HCT116 (cell line): ENCODE data around the gene DOK6. TPM values are rescaled to one million over a fixed set of nuclear protein-coding genes. Genes with fewer than 3 reads are reported as not detected.

Experiments
- ATAC-seq: fragments of 200-7000 bp; cut with Tn5 transposase; 2 replicates; pipeline ENCODE4 v1.9.1; 2020; ENCODE audit warnings: mild to moderate bottlenecking, moderate library complexity
- BruUV-seq: library from RNA; stranded (reverse); fragments of 400-500 nt; replicated peaks from 2 replicates; lab custom pipeline; 2021; lab: Mats Ljungman, UMichigan
- CTCF ChIA-PET: fragments of 300-600 bp; sonication (Branson Sonifier 250); formaldehyde crosslinking; loops from one replicate; lab custom pipeline; 2021; ENCODE audit warnings: antibody characterized with exemption; lab: Charles Lee
- POLR2A ChIA-PET: fragments of 300-600, 350-600 bp; sonication (Branson Sonifier 250); formaldehyde crosslinking; loops from one replicate; lab custom pipeline; 2021; ENCODE audit warnings: antibody characterized with exemption; lab: Charles Lee
- RAD21 ChIA-PET, 2 experiments: fragments of 300-600 bp; sonication (Branson Sonifier 250); formaldehyde crosslinking; loops; one replicate each; lab custom pipeline; 2023; ENCODE audit warnings: low total read pairs in 2 of 2; ENCODE audit not compliant: uncharacterized antibody in 2 of 2, unreplicated experiment in 2 of 2, low non-redundant PET in 1 of 2; lab: Charles Lee
- DNase-seq: peaks from one replicate; pipeline ENCODE4 v3.0.0-alpha.2; 2010; ENCODE audit warnings: low read depth, low spot score
- H2AFZ ChIP-seq: fragments of 200-600 bp; shearing (Covaris generic), sonication (generic); 2 replicates; pipeline ENCODE4 v1.6.1; 2017; ENCODE audit warnings: low read depth, mixed run types, mixed read lengths, antibody characterized with exemption, low read length; ENCODE audit not compliant: poor library complexity, severe bottlenecking
- H3K27ac ChIP-seq: 2 replicates; pipeline ENCODE4 v1.5.1; 2012; ENCODE audit warnings: low read depth, low read length
- H3K27me3 ChIP-seq: fragments of 200-600 bp; sonication (generic); 2 replicates; pipeline ENCODE4 v1.6.1; 2016; ENCODE audit warnings: mixed run types, low read length, mixed read lengths; ENCODE audit not compliant: insufficient read depth
- H3K36me3 ChIP-seq, 2 experiments: fragments of 200-500 bp in 1 of 2; fragments of 200-600 bp in 1 of 2; sonication (Bioruptor generic) in 1 of 2; sonication (generic) in 1 of 2; 2 replicates each; pipeline versions ENCODE4 v1.5.1 to v1.6.1; 2014 to 2016; ENCODE audit warnings: low read length in 2 of 2, inconsistent platforms in 1 of 2, mixed read lengths in 1 of 2, mixed run types in 1 of 2; ENCODE audit not compliant: insufficient read depth in 2 of 2, control insufficient read depth in 1 of 2
- H3K4me1 ChIP-seq, 2 experiments: fragments of 200-600 bp in 1 of 2; sonication (generic) in 1 of 2; 2 replicates each; pipeline versions ENCODE4 v1.5.1 to v1.6.1; 2012 to 2017; ENCODE audit warnings: low read length in 2 of 2, inconsistent platforms in 1 of 2, mild to moderate bottlenecking in 1 of 2, mixed read lengths in 1 of 2, mixed run types in 1 of 2, moderate library complexity in 1 of 2; ENCODE audit not compliant: insufficient read depth in 2 of 2, control insufficient read depth in 1 of 2
- H3K4me2 ChIP-seq: fragments of 200-600 bp; sonication (generic); 2 replicates; pipeline ENCODE4 v1.6.1; 2017; ENCODE audit warnings: mixed run types, low read length, mixed read lengths
- H3K4me3 ChIP-seq, 2 experiments: fragments of 200-600 bp in 1 of 2; sonication (generic) in 1 of 2; replicated peaks in 1 of 2; 2 replicates each; pipeline ENCODE4 v1.5.1; 2011 to 2016; ENCODE audit warnings: low read length in 2 of 2, control low read depth in 1 of 2, low read depth in 1 of 2, mild to moderate bottlenecking in 1 of 2, mixed read lengths in 1 of 2, mixed run types in 1 of 2
- H3K79me2 ChIP-seq: fragments of 200-600 bp; sonication (generic); 2 replicates; pipeline ENCODE4 v1.6.1; 2017; ENCODE audit warnings: mild to moderate bottlenecking, mixed run types, low read length, moderate library complexity, mixed read lengths; ENCODE audit not compliant: insufficient read depth
- H3K9ac ChIP-seq: fragments of 200-600 bp; sonication (generic); 2 replicates; pipeline ENCODE4 v1.6.1; 2016; ENCODE audit warnings: low read length, mixed read lengths
- H3K9me2 ChIP-seq: fragments of 200-600 bp; sonication (generic), shearing (Covaris generic); 2 replicates; pipeline ENCODE4 v1.6.1; 2017; ENCODE audit warnings: mixed run types, mild to moderate bottlenecking, moderate library complexity; ENCODE audit not compliant: insufficient read depth
- H3K9me3 ChIP-seq, 2 experiments: fragments of 200-500 bp in 1 of 2; fragments of 200-600 bp in 1 of 2; sonication (Bioruptor generic) in 1 of 2; sonication (generic) in 1 of 2; 2 replicates each; pipeline ENCODE4 v1.6.1; 2014 to 2017; ENCODE audit warnings: low read length in 2 of 2, mixed read lengths in 2 of 2, inconsistent platforms in 1 of 2, low read depth in 1 of 2, mild to moderate bottlenecking in 1 of 2, mixed run types in 1 of 2, moderate library complexity in 1 of 2; ENCODE audit not compliant: control insufficient read depth in 1 of 2, insufficient read depth in 1 of 2
- H4K20me1 ChIP-seq: fragments of 200-600 bp; sonication (generic), shearing (Covaris generic); 2 replicates; pipeline ENCODE4 v1.6.1; 2017; ENCODE audit warnings: mixed run types, mild to moderate bottlenecking, moderate library complexity; ENCODE audit not compliant: insufficient read depth
- CBX3 ChIP-seq: IDR thresholded peaks from 2 replicates; pipeline ENCODE4 v1.6.1; 2012; ENCODE audit warnings: low read depth
- CEBPB ChIP-seq: IDR thresholded peaks from 2 replicates; pipeline ENCODE4 v1.6.1; 2012; ENCODE audit warnings: low read depth
- EGR1 ChIP-seq: IDR thresholded peaks from 2 replicates; pipeline ENCODE4 v1.6.1; 2012; ENCODE audit warnings: low read depth
- JUND ChIP-seq: IDR thresholded peaks from 2 replicates; pipeline ENCODE4 v1.6.1; 2012
- POLR2A ChIP-seq: IDR thresholded peaks from 2 replicates; pipeline ENCODE4 v1.7.0; 2011; ENCODE audit warnings: borderline replicate concordance; ENCODE audit not compliant: insufficient read depth, insufficient read length; ENCODE audit errors: extremely low read depth
- POLR2AphosphoS5 ChIP-seq: IDR thresholded peaks from 2 replicates; pipeline ENCODE4 v1.6.1; 2011; ENCODE audit warnings: mild to moderate bottlenecking, low read depth, low read length, moderate library complexity
- SIN3A ChIP-seq: IDR thresholded peaks from 2 replicates; pipeline ENCODE4 v1.6.1; 2012; ENCODE audit warnings: low read depth
- SP1 ChIP-seq: IDR thresholded peaks from 2 replicates; pipeline ENCODE4 v1.6.1; 2012; ENCODE audit warnings: low read depth
- SRF ChIP-seq: IDR thresholded peaks from 2 replicates; pipeline ENCODE4 v1.6.1; 2012; ENCODE audit warnings: low read depth
- YY1 ChIP-seq: IDR thresholded peaks from 2 replicates; pipeline ENCODE4 v1.6.1; 2011; ENCODE audit warnings: low read length, low read depth, moderate library complexity, mild to moderate bottlenecking; ENCODE audit not compliant: insufficient replicate concordance; ENCODE audit errors: extremely low read depth
- ZFX ChIP-seq: fragments of 450-650 bp; IDR thresholded peaks from 2 replicates; pipeline ENCODE4 v1.6.1; 2017
- ZNF274 ChIP-seq: fragments of 200-500 bp; sonication (Bioruptor generic); IDR thresholded peaks from 2 replicates; pipeline ENCODE4 v1.6.1; 2014; ENCODE audit warnings: mild to moderate bottlenecking, low read depth, low read length, inconsistent platforms
- intact Hi-C: fragments of 100-400 bp; cut with micrococcal nuclease; formaldehyde crosslinking; loops from 2 replicates; pipeline ENCODE4 v1.10.0; 2022
- total RNA-seq: library from RNA; stranded (reverse); gene quantifications from one replicate; pipeline ENCODE4 v1.2.1, GENCODE V29; 2021; ENCODE audit not compliant: unreplicated experiment
- TF ChIP-seq, protein P1 (sequence below): IDR thresholded peaks from 2 replicates; pipeline ENCODE4 v1.6.1; 2012; ENCODE audit warnings: low read depth
- TF ChIP-seq, protein P2 (sequence below): IDR thresholded peaks from 2 replicates; pipeline ENCODE4 v1.6.1; 2012
- TF ChIP-seq, protein P3 (sequence below), 3 experiments: fragments of 200-600 bp in 1 of 3; sonication (generic) in 1 of 3; IDR thresholded peaks in 2 of 3; conservative IDR thresholded peaks in 1 of 3; 2 replicates each; pipeline ENCODE4 v1.5.1; 2012 to 2017; ENCODE audit warnings: low read depth in 2 of 3, low read length in 2 of 3, antibody characterized with exemption in 1 of 3, borderline replicate concordance in 1 of 3, control low read depth in 1 of 3, mild to moderate bottlenecking in 1 of 3, mixed read lengths in 1 of 3, mixed run types in 1 of 3, moderate library complexity in 1 of 3; ENCODE audit not compliant: insufficient read depth in 1 of 3
- TF ChIP-seq, protein P4 (sequence below): IDR thresholded peaks from 2 replicates; pipeline ENCODE4 v1.6.1; 2011; ENCODE audit warnings: mild to moderate bottlenecking, low read length, moderate library complexity; ENCODE audit not compliant: insufficient replicate concordance; ENCODE audit errors: extremely low read depth
- TF ChIP-seq, protein P5 (sequence below): IDR thresholded peaks from 2 replicates; pipeline ENCODE4 v1.6.1; 2012

The DOK6 gene
- total RNA-seq, 1 experiment from 2014 or later: not detected

DNA sequence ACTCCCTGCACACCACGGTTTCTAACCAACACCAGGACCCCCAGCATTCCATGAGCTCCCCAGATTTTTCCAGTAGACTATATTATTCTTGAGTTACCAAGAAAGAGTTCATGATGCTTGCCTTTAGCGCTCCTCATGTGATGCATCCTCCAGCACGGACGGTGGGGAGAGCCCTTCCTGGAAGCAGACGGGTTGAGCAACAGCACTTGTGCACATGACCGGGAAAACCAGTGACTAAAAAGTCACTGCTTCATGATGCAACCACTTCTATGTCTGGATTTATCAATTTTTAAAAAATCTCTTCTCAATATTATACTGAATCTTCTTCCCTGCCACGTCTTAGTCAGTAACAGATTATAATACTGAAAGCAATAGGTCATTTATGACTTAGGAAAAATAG is 20.4 kb upstream of the DOK6 start:
- no peaks in the 10 kb centered on the region for H3K9me3 ChIP-seq
- RAD21 ChIA-PET: no interaction called here
- no peaks in the 10 kb centered on the region for H3K9me2 ChIP-seq
- no peaks in the 10 kb centered on the region for H3K4me1 ChIP-seq
- CTCF ChIA-PET: no interaction called here
- H3K79me2 ChIP-seq: no peaks in the 10 kb centered on the region
- no peak overlapping the region for H2AFZ ChIP-seq
- ATAC-seq (no peak), DNase-seq (no peak)
- TF ChIP-seq CBX3: no peak
- TF ChIP-seq EGR1: no peak
- no peak for TF ChIP-seq JUND
- no peak for TF ChIP-seq SP1
- TF ChIP-seq, protein P1, sequence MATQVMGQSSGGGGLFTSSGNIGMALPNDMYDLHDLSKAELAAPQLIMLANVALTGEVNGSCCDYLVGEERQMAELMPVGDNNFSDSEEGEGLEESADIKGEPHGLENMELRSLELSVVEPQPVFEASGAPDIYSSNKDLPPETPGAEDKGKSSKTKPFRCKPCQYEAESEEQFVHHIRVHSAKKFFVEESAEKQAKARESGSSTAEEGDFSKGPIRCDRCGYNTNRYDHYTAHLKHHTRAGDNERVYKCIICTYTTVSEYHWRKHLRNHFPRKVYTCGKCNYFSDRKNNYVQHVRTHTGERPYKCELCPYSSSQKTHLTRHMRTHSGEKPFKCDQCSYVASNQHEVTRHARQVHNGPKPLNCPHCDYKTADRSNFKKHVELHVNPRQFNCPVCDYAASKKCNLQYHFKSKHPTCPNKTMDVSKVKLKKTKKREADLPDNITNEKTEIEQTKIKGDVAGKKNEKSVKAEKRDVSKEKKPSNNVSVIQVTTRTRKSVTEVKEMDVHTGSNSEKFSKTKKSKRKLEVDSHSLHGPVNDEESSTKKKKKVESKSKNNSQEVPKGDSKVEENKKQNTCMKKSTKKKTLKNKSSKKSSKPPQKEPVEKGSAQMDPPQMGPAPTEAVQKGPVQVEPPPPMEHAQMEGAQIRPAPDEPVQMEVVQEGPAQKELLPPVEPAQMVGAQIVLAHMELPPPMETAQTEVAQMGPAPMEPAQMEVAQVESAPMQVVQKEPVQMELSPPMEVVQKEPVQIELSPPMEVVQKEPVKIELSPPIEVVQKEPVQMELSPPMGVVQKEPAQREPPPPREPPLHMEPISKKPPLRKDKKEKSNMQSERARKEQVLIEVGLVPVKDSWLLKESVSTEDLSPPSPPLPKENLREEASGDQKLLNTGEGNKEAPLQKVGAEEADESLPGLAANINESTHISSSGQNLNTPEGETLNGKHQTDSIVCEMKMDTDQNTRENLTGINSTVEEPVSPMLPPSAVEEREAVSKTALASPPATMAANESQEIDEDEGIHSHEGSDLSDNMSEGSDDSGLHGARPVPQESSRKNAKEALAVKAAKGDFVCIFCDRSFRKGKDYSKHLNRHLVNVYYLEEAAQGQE: no peak
- TF ChIP-seq CEBPB: no peak
- TF ChIP-seq SIN3A: no peak
- no peak for TF ChIP-seq POLR2AphosphoS5
- TF ChIP-seq ZNF274: no peak
- TF ChIP-seq, protein P2, sequence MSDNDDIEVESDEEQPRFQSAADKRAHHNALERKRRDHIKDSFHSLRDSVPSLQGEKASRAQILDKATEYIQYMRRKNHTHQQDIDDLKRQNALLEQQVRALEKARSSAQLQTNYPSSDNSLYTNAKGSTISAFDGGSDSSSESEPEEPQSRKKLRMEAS: no peak
- no peak for TF ChIP-seq ZFX
- TF ChIP-seq POLR2A: no peak
- no peak for TF ChIP-seq SRF
- no peak for TF ChIP-seq YY1
- TF ChIP-seq, protein P3, sequence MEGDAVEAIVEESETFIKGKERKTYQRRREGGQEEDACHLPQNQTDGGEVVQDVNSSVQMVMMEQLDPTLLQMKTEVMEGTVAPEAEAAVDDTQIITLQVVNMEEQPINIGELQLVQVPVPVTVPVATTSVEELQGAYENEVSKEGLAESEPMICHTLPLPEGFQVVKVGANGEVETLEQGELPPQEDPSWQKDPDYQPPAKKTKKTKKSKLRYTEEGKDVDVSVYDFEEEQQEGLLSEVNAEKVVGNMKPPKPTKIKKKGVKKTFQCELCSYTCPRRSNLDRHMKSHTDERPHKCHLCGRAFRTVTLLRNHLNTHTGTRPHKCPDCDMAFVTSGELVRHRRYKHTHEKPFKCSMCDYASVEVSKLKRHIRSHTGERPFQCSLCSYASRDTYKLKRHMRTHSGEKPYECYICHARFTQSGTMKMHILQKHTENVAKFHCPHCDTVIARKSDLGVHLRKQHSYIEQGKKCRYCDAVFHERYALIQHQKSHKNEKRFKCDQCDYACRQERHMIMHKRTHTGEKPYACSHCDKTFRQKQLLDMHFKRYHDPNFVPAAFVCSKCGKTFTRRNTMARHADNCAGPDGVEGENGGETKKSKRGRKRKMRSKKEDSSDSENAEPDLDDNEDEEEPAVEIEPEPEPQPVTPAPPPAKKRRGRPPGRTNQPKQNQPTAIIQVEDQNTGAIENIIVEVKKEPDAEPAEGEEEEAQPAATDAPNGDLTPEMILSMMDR (IDR thresholded peaks at IDR 0.05 in 2 of 3, conservative IDR thresholded peaks at IDR 0.05 in 1 of 3; ENCODE audit: borderline replicate concordance in 1 of 3, insufficient read depth in 1 of 3, low read depth in 2 of 3, low read length in 2 of 3): no peak
- TF ChIP-seq, protein P4, sequence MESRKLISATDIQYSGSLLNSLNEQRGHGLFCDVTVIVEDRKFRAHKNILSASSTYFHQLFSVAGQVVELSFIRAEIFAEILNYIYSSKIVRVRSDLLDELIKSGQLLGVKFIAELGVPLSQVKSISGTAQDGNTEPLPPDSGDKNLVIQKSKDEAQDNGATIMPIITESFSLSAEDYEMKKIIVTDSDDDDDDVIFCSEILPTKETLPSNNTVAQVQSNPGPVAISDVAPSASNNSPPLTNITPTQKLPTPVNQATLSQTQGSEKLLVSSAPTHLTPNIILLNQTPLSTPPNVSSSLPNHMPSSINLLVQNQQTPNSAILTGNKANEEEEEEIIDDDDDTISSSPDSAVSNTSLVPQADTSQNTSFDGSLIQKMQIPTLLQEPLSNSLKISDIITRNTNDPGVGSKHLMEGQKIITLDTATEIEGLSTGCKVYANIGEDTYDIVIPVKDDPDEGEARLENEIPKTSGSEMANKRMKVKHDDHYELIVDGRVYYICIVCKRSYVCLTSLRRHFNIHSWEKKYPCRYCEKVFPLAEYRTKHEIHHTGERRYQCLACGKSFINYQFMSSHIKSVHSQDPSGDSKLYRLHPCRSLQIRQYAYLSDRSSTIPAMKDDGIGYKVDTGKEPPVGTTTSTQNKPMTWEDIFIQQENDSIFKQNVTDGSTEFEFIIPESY: no peak
- TF ChIP-seq, protein P5, sequence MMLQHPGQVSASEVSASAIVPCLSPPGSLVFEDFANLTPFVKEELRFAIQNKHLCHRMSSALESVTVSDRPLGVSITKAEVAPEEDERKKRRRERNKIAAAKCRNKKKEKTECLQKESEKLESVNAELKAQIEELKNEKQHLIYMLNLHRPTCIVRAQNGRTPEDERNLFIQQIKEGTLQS: no peak
- H3K27me3 ChIP-seq: no peaks in the 10 kb centered on the region
- no peak overlapping the region for H3K27ac ChIP-seq
- intact Hi-C loops: no loop called here
- H3K36me3 ChIP-seq: no peaks in the 10 kb centered on the region
- H4K20me1 ChIP-seq: no peaks in the 10 kb centered on the region
- no peak overlapping the region for H3K4me2 ChIP-seq
- no peak overlapping the region for H3K9ac ChIP-seq
- H3K4me3 ChIP-seq: no peak overlapping the region
- no TSS peak for BruUV-seq
- POLR2A ChIA-PET: no interaction called here
